ENCODE data around the gene PADI3. TPM values are rescaled to one million over a fixed set of nuclear protein-coding genes. Genes with fewer than 3 reads are reported as not detected.

The PADI3 gene, protein sequence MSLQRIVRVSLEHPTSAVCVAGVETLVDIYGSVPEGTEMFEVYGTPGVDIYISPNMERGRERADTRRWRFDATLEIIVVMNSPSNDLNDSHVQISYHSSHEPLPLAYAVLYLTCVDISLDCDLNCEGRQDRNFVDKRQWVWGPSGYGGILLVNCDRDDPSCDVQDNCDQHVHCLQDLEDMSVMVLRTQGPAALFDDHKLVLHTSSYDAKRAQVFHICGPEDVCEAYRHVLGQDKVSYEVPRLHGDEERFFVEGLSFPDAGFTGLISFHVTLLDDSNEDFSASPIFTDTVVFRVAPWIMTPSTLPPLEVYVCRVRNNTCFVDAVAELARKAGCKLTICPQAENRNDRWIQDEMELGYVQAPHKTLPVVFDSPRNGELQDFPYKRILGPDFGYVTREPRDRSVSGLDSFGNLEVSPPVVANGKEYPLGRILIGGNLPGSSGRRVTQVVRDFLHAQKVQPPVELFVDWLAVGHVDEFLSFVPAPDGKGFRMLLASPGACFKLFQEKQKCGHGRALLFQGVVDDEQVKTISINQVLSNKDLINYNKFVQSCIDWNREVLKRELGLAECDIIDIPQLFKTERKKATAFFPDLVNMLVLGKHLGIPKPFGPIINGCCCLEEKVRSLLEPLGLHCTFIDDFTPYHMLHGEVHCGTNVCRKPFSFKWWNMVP
- total RNA-seq, result not detected in 2 replicates

DNA sequence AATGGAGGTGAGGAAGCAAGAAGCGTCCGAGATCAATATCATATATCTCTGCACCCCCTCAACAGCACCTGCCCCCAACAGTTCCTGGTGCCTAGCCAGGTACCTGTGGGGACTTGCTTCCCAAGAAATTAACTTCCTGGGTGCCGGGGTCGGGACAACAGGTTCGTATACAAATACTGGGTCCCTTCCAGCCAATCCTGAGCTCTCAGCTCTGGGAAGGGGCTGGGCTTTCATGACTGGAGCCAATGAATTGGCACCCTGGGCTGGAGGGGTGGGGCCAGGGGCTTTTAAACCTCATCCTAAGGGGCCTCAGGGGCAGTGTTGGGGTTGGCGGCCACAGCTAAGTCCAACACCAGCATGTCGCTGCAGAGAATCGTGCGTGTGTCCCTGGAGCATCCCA, at the start of gene PADI3:
PADI3 (plus strand) TSS at position 318 of the 400 bp plus-strand sequence; CDS start at position 358, 40 bp downstream.

DNA sequence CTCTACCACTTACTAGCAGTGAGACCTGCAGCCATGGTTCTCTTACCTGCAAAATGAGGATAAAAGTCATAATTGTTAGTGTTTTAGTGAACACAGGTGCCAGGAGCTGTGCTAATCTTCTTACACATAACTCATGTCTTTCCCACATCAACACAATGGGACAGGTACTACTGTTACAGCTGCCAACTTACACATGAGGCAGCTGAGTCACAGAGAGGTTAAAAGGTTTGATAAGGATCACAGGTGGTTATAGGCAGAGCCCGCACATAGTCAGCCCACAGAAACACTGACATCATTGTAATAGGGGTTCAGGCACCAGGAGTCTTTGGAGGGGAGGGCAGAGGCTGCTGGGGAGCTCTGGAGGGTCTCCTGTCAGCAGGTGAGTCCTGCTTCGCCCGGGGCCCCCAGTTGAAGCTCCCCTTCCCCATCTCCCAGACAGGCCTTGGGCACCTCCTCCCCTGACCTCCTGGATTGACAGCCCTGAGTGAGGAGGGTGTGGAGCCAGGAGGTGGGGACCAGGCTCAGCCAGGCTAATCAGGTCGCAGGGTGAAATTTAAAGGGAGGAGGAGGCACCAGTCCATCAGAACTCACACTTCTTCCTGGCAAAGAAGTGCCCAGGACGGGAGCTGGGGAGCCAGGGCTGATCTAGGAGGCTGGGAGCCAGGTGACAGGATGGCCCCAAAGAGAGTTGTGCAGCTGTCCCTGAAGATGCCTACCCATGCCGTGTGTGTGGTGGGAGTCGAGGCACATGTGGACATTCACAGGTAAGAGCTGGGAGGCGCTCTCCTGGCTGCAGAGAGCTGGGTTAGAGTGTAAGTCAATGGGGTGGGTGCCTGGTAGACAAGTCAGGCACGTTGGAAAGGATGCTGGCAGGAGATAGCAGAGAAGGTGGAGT, 44.1 kb upstream of the PADI3 start, which contains the start of gene PADI1:
PADI1 (plus strand) TSS at position 583 of the 895 bp plus-strand sequence; CDS start at position 673, 90 bp downstream.

DNA sequence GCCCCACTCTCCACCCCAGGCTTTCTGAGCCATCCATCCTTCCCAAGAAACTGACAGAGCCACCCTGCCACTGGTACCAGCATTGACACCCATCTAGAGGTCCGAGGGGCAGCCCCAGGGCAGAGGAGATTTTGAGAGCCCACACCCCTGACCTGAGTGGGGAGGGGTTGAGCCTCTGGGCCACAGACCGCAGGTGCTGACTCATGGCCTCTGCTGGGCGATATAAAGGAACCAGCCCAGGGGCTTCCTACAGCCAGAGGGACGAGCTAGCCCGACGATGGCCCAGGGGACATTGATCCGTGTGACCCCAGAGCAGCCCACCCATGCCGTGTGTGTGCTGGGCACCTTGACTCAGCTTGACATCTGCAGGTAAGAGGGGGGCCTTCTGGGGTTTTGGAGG, 59.0 kb downstream of the PADI3 start, which contains the start of gene PADI4:
PADI4 (plus strand) TSS at position 252 of the 400 bp plus-strand sequence; CDS start at position 278, 26 bp downstream.

Small RNA genes lying within 50 kb of the gene (small RNA-seq; reads per million reads assigned to genes)
- gene MIR3972, result not detected

Other genes with a start within 250 kb of the PADI3 start
- gene ATP13A2, start 237.2 kb upstream of the PADI3 start, total RNA-seq, result 20.9 and 40.3 TPM in 2 replicates
- gene SDHB, start 195.1 kb upstream of the PADI3 start, total RNA-seq, result 125 and 131 TPM in 2 replicates
- not detected in 2 replicates for gene PADI2, start 129.6 kb upstream of the PADI3 start, total RNA-seq
- gene PADI1, start 44.0 kb upstream of the PADI3 start, total RNA-seq, result not detected in 2 replicates
- gene PADI4, start 59.1 kb downstream of the PADI3 start, total RNA-seq, result not detected in 2 replicates
- not detected in 2 replicates for gene PADI6, start 123.1 kb downstream of the PADI3 start, total RNA-seq
- 43.4 and 60.4 TPM in 2 replicates for gene RCC2, start 190.6 kb downstream of the PADI3 start, total RNA-seq

Measured in subcutaneous preadipocyte (primary cell).